H9 (cell line): ENCODE data around the gene TNFRSF11A. TPM values are rescaled to one million over a fixed set of nuclear protein-coding genes. Genes with fewer than 3 reads are reported as not detected.

Source experiments
- DNase-seq: peaks from one replicate; pipeline ENCODE4 v3.0.0-alpha.2; 2017
- H2AFZ ChIP-seq: one replicate; pipeline ENCODE4 v1.6.1; 2013; ENCODE audit warnings: mild to moderate bottlenecking, low read length, control low read depth, moderate library complexity
- H2AK5ac ChIP-seq: 2 replicates; pipeline ENCODE4 v1.6.1; 2013; ENCODE audit warnings: low read length, control low read depth, mixed read lengths; ENCODE audit not compliant: insufficient read length
- H2BK120ac ChIP-seq: one replicate; pipeline ENCODE4 v1.6.1; 2013; ENCODE audit warnings: low read depth, mild to moderate bottlenecking, low read length, control low read depth, inconsistent platforms; ENCODE audit not compliant: poor library complexity, severe bottlenecking
- H2BK12ac ChIP-seq: 2 replicates; pipeline ENCODE4 v1.6.1; 2013; ENCODE audit warnings: low read length, control low read depth, mixed read lengths, low read depth; ENCODE audit not compliant: insufficient read length
- H2BK15ac ChIP-seq: 2 replicates; pipeline ENCODE4 v1.6.1; 2013; ENCODE audit warnings: low read depth, low read length, control low read depth
- H2BK20ac ChIP-seq: one replicate; pipeline ENCODE4 v1.6.1; 2013; ENCODE audit warnings: low read depth, mild to moderate bottlenecking, low read length, control low read depth, inconsistent platforms; ENCODE audit not compliant: poor library complexity, severe bottlenecking
- H2BK5ac ChIP-seq: 2 replicates; pipeline ENCODE4 v1.6.1; 2013; ENCODE audit warnings: low read length, control low read depth, mixed read lengths; ENCODE audit not compliant: insufficient read length
- H3K14ac ChIP-seq: 2 replicates; pipeline ENCODE4 v1.6.1; 2013; ENCODE audit warnings: low read length, control low read depth; ENCODE audit not compliant: insufficient read depth
- H3K18ac ChIP-seq: 2 replicates; pipeline ENCODE4 v1.6.1; 2013; ENCODE audit warnings: low read depth, mild to moderate bottlenecking, mixed read lengths, low read length, control low read depth; ENCODE audit not compliant: insufficient read length
- H3K23ac ChIP-seq: 2 replicates; pipeline ENCODE4 v1.6.1; 2013; ENCODE audit warnings: low read length, control low read depth, mixed read lengths, low read depth; ENCODE audit not compliant: insufficient read length
- H3K23me2 ChIP-seq: 2 replicates; pipeline ENCODE4 v1.6.1; 2013; ENCODE audit warnings: low read depth, mild to moderate bottlenecking, mixed read lengths, low read length, control low read depth; ENCODE audit not compliant: insufficient read length, poor library complexity, severe bottlenecking
- H3K27ac ChIP-seq: 2 replicates; pipeline ENCODE4 v1.5.1; 2013; ENCODE audit warnings: low read length, control low read depth, mixed read lengths, low read depth; ENCODE audit not compliant: insufficient read length
- H3K27me3 ChIP-seq: 2 replicates; pipeline ENCODE4 v1.6.1; 2013; ENCODE audit warnings: low read length, control low read depth, inconsistent platforms; ENCODE audit not compliant: insufficient read depth
- H3K4ac ChIP-seq: 2 replicates; pipeline ENCODE4 v1.6.1; 2013; ENCODE audit warnings: low read depth, mild to moderate bottlenecking, control low read depth, inconsistent platforms, low read length, moderate library complexity
- H3K4me1 ChIP-seq: 2 replicates; pipeline ENCODE4 v1.6.1; 2013; ENCODE audit warnings: low read length, control low read depth, inconsistent platforms; ENCODE audit not compliant: insufficient read depth
- H3K4me2 ChIP-seq: 2 replicates; pipeline ENCODE4 v1.6.1; 2013; ENCODE audit warnings: low read length, control low read depth, mixed read lengths; ENCODE audit not compliant: insufficient read length, insufficient read depth
- H3K56ac ChIP-seq: 2 replicates; pipeline ENCODE4 v1.6.1; 2013; ENCODE audit warnings: low read depth, mild to moderate bottlenecking, mixed read lengths, low read length, control low read depth; ENCODE audit not compliant: insufficient read length
- H3K79me1 ChIP-seq: 2 replicates; pipeline ENCODE4 v1.6.1; 2013; ENCODE audit warnings: low read depth, mild to moderate bottlenecking, moderate library complexity, low read length, control low read depth, inconsistent platforms; ENCODE audit not compliant: insufficient read depth, poor library complexity, severe bottlenecking
- H3K79me2 ChIP-seq: 2 replicates; pipeline ENCODE4 v1.6.1; 2013; ENCODE audit warnings: low read length, control low read depth, inconsistent platforms; ENCODE audit not compliant: insufficient read depth
- H3K9ac ChIP-seq: 2 replicates; pipeline ENCODE4 v1.6.1; 2013; ENCODE audit warnings: low read length, control low read depth, mixed read lengths; ENCODE audit not compliant: insufficient read length; ENCODE audit errors: extremely low read depth
- H3K9me3 ChIP-seq: one replicate; pipeline ENCODE4 v1.6.1; 2013; ENCODE audit warnings: low read depth, low read length, inconsistent platforms; ENCODE audit not compliant: control insufficient read depth
- H3T11ph ChIP-seq: one replicate; pipeline ENCODE4 v1.6.1; 2013; ENCODE audit warnings: mild to moderate bottlenecking, low read length, control low read depth, inconsistent platforms
- H4K20me1 ChIP-seq: one replicate; pipeline ENCODE4 v1.6.1; 2013; ENCODE audit not compliant: control insufficient read depth, insufficient read length, insufficient read depth
- H4K5ac ChIP-seq: 2 replicates; pipeline ENCODE4 v1.6.1; 2013; ENCODE audit warnings: low read depth, mild to moderate bottlenecking, mixed read lengths, low read length, control low read depth; ENCODE audit not compliant: insufficient read length
- H4K8ac ChIP-seq: replicated peaks from 2 replicates; pipeline ENCODE4 v1.6.1; 2013; ENCODE audit warnings: low read length, control low read depth, mixed read lengths, low read depth; ENCODE audit not compliant: insufficient read length
- H4K91ac ChIP-seq: 2 replicates; pipeline ENCODE4 v1.6.1; 2013; ENCODE audit warnings: low read depth, mild to moderate bottlenecking, moderate library complexity, mixed read lengths, low read length, control low read depth; ENCODE audit not compliant: insufficient read length
- H3K27ac Mint-ChIP-seq, 3 experiments: 2 replicates in 2 of 3; 3 replicates in 1 of 3; pipeline ENCODE4 v1.8.0; 2020 to 2021; ENCODE audit warnings: mixed read lengths in 3 of 3, mild to moderate bottlenecking in 1 of 3, moderate library complexity in 1 of 3
- H3K27me3 Mint-ChIP-seq: 2 replicates; pipeline ENCODE4 v1.8.0; 2021; ENCODE audit warnings: low read depth, mild to moderate bottlenecking, moderate library complexity, mixed read lengths
- H3K36me3 Mint-ChIP-seq, 3 experiments: 2 replicates in 2 of 3; 3 replicates in 1 of 3; pipeline ENCODE4 v1.8.0; 2020 to 2021; ENCODE audit warnings: low read depth in 3 of 3, mixed read lengths in 3 of 3; ENCODE audit not compliant: insufficient read depth in 1 of 3
- H3K4me1 Mint-ChIP-seq, 2 experiments: 2 replicates each; pipeline ENCODE4 v1.8.0; 2020; ENCODE audit warnings: mixed read lengths in 2 of 2
- H3K4me3 Mint-ChIP-seq, 2 experiments: 2 replicates in 1 of 2; 3 replicates in 1 of 2; pipeline ENCODE4 v1.8.0; 2020 to 2021; ENCODE audit warnings: mild to moderate bottlenecking in 2 of 2, mixed read lengths in 2 of 2, moderate library complexity in 1 of 2
- H3K9me3 Mint-ChIP-seq, 2 experiments: 2 replicates in 1 of 2; 3 replicates in 1 of 2; pipeline ENCODE4 v1.8.0; 2020; ENCODE audit warnings: mild to moderate bottlenecking in 2 of 2, mixed read lengths in 2 of 2, moderate library complexity in 1 of 2
- CTCF ChIP-seq: fragments of 200-600 bp; sonication (generic); conservative IDR thresholded peaks from 3 replicates; pipeline ENCODE4 v1.8.0; 2021; ENCODE audit warnings: antibody characterized with exemption, mild to moderate bottlenecking
- WGBS: extraction: QIAGEN DNeasy Blood & Tissue Kit; methylation state at CpG from one replicate; pipeline ENCODE4 v1.1.7; 2013; ENCODE audit warnings: missing lambda C conversion rate, low lambda C conversion rate, mixed read lengths; ENCODE audit not compliant: insufficient read length; ENCODE audit errors: extremely low coverage; 5-methylcytosine and 5-hydroxymethylcytosine counted together
- total RNA-seq: library from RNA; stranded (reverse); gene quantifications from 2 replicates; pipeline ENCODE4 v1.2.1, GENCODE V29; 2021

TNFRSF11A gene
- total RNA-seq, 1 experiment from 2014 or later = 7.8 TPM

GRCh38 chr18:62312851-62313250 is 12.3 kb upstream of the TNFRSF11A start:
- Histone ChIP-seq H4K91ac (no peak overlapping the region), H3K9ac (no peak overlapping the region), H3K56ac (no peak overlapping the region), H3K18ac (no peak overlapping the region), H3K23me2 (no peaks in the 10 kb centered on the region), H3K4me1 (no peaks in the 10 kb centered on the region), H2AK5ac (no peak overlapping the region), H2AFZ (no peak overlapping the region), H3T11ph (no peak overlapping the region), H2BK120ac (no peak overlapping the region), H3K79me1 (no peaks in the 10 kb centered on the region), H3K4ac (no peak overlapping the region), H3K27ac (no peak overlapping the region), H4K5ac (no peak overlapping the region), H3K23ac (no peak overlapping the region), H3K27me3 (no peaks in the 10 kb centered on the region), H4K20me1 (no peaks in the 10 kb centered on the region), H4K8ac (no peak overlapping the region), H3K4me2 (no peak overlapping the region), H3K79me2 (no peaks in the 10 kb centered on the region), H2BK12ac (no peak overlapping the region), H2BK15ac (no peak overlapping the region), H3K14ac (no peak overlapping the region), H3K9me3 (no peaks in the 10 kb centered on the region), H2BK20ac (no peak overlapping the region), H2BK5ac (no peak overlapping the region)
- Mint-ChIP-seq H3K27me3 (no peaks in the 10 kb centered on the region), H3K36me3 (peaks cover 7 to 16% (median 7%) of the 10 kb centered on the region in 3 experiments), H3K4me3 (no peak overlapping the region), H3K9me3 (no peaks in the 10 kb centered on the region), H3K4me1 (no peaks in the 10 kb centered on the region), H3K27ac (no peak overlapping the region)
- no peak for DNase-seq
- no CpG with 5 or more reads among the region's 1 CpG for WGBS
- no peak for TF ChIP-seq CTCF
